HG03159 (cell line): ENCODE measurements around the gene NSD1.
"Not testable (repeated sequence)": the region's sequence is repeated elsewhere in the genome, so short reads cannot be mapped to it uniquely, and the experiment has no call there.

Source experiments
- ATAC-seq: cut with Tn5 transposase; IDR thresholded peaks from one replicate; pipeline ENCODE4 v1.9.1; 2021; ENCODE audit warnings: mild to moderate bottlenecking, moderate library complexity; ENCODE audit not compliant: unreplicated experiment

The NSD1 gene

GRCh38 chr5:177124486-177124991 is 9.0 kb upstream of the NSD1 start:
- no peak for ATAC-seq

DNA sequence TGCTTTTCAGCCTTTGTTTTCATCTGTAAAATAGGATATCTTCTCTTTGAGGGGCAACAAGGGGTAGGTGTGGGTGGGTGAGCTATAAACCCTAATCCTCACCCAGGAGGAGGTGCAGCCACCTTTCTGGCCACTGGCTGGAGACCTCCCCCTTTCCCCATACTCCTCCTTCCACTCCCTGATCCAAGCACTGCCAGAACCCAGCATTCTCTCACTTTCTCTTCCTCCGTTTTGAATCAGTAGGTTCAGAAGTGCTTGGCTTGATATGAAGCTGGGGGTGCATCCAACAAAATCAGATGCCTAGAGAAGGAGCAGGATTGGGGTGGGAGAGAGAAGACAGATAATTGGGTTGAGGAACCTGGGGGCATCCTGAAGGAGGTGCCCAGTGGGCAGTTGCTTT is 6.8 kb upstream of the NSD1 start:
- no peak for ATAC-seq

GRCh38 chr5:177128551-177128981 is 5.0 kb upstream of the NSD1 start:
- ATAC-seq: no peak

- ATAC-seq: no peak
Measured at GRCh38 chr5:177130211-177131018, 3.2 kb upstream of the NSD1 start.

DNA sequence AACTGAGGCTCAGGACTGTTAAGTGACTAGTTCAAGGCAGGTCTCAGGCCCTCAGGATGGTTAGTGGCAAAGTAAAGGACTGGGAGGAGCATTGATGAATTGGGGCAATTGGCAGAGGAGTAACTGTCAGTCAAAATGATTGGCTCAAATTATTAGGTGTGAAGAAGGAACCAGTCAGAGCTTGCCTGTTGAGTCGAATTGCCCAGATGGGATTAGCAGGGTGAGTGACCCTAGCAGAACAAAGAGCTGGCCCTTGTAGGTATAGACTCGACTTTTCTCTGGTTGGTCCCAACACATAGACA is 2.6 kb upstream of the NSD1 start:
- no peak for ATAC-seq

DNA sequence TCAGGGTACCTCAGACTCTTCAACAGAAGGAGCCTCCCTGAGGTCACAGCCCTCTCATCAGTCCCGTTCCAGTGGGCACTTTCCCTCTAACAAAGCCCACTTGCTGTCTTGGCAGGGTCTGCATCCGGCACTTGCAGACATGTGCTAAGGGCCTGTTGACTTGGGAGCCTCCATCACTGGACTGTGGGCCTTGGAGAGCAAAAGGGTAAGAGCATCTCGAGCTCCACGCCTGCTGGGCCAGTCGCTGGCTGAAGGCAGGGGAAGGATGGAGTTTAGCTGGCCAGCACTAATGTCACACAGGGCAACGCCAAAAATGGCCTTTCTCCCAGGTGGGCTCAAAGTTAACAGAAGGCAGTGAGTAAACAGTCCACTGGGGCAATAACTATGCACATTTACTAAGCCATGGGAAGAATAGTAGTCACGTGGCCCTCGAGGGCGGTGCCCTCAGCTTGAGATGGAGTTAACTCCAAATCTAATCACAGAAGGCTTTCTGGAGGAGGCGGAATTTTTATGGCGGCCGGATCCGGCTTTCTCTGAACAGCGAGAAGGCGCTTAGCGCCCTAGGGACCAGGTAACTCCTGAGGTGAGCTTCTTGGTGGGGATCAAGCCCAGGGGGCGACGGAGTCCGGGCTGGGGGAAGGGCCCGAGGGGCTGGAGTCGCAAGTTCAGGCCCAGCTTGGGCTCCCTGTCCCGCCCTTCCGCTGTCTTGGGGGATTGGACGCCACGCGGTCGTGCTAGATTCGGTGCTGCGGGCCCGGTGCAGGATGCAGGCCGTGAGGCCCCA is 2.0 kb upstream of the NSD1 start:
- no peak for ATAC-seq

DNA sequence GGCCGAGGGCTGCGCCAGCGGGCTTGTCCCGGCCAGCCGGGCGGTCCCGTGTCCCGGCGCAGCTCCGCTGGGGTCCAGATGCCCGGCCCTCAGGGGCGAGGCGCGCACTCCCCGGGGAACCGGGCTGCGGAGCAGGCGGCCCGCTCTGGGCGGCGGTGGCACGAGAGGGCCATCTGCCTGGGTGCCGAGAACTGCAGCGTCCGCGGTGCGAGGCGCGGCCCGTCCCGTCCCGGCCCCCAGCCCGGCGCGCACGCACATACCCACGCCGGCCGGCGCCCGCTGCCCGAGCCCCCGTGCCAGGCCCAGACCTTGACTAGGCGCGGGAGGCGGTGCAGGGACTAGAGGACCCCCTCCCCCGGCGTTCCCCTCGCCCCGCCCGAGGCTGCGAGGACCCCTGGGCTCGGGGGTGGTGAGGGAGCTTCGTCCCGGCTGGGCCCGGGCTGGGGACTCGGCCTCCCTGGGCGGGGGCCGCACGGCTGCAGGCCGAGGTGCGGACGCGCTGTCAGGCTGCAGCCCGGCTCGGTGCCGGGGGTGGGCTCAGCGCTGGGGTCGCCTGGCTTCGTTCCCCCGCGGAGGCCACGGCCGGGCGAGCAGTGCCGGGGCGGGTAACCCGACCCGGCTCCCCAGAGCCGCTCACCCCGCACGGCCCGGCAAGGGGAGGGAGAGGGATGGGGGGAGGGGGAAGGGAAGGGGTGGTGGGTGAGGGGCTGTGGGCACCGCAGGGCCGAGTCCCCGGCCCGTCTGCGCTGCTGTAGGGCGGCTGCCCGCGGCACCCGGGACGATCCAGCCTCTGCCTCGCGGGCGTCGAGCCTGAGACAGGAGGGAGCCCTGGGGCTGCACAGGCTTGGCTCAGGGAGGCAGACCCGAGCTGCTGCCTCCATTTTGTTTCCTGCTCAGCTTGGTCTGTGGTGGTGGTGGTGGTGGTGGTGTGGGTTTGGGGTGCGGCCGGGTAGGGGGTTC is 1.2 kb upstream of the NSD1 start:
- ATAC-seq: no peak

GRCh38 chr5:177133853-177134696 is 502 bp downstream of the NSD1 start:
- peak; percentile 28 for ATAC-seq

DNA sequence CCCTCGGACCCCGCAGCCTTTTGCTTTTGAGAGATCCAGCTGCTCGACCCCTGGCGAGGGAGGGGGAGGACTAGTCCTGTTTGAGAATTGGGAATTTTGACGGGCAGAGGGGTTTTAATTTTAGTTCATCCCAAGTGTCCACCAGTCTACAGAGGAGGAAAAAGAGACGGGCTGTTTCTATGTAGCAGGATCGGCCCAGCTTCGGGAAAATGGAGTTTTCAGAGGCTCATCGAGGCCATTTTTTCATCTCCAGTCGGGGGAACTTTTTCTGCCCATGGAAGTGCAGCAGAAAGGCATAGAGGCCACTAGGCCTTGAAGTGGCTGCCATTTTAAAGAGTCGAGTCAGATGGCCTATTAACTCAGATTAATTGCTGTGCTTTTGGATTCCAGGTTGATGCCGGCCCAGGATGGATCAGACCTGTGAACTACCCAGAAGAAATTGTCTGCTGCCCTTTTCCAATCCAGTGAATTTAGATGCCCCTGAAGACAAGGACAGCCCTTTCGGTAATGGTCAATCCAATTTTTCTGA is 1.2 kb downstream of the NSD1 start:
- no peak for ATAC-seq

GRCh38 chr5:177140312-177140711 is 6.7 kb downstream of the NSD1 start:
- ATAC-seq: no peak

- ATAC-seq: no peak
Measured at GRCh38 chr5:177141496-177141895, 7.9 kb downstream of the NSD1 start.

- ATAC-seq: no peak
Measured at GRCh38 chr5:177142098-177142611, 8.6 kb downstream of the NSD1 start.

DNA sequence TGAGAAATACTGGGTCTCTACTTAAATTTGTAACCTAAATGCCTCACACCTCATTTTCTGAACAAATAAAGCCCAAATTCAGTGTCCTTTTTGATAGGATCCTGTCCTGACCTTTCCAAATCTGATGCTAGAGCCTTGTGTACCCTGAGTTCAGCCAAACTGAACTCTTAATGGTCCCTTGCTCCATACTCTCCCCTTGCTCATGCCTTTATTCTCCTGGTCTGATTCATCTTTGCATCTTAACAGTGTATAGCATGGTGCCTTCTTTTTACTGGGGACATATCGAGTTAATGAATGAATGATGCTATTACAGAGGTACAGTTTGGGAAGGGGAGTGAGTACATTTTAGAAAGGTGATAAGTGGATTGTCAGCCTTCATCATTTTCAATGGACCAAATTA is 9.2 kb downstream of the NSD1 start:
- ATAC-seq: no peak

DNA sequence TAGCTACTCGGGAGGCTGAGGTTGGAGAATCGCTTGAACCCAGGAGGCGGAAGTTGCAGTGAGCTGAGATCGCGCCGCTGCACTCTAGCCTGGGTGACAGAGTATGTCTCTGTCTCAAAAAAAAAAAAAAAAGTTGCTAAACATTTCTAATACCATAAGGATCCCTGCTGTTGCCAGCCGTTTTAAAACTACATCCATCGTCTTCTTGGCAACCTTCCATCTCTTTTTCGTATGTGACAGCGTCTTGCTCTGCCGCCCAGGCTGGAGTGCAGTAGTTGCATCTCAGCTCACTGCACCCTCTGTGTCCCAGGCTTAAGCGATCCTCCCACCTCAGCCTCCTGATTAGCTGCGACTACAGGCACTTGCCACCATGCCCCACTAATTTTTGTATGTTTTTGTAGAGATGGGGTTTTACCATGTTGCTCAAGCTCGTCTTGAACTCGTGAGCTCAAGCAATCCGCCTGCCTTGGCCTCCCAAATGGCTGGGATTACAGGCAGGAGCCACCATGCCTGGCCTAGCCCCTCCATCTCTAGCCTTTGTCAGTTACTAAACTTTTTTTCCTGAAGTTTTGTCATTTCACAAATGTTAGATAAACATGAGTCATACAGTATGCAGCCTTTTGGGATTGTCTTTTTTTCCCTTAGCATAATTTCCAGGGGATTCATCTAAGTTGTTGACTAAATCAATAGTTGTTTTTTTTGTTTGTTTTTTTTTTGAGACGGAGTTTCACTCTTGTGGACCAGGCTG is 13.5 kb downstream of the NSD1 start:
- ATAC-seq: no peak

- not testable (repeated sequence) for ATAC-seq
Measured at GRCh38 chr5:177150061-177150460, 16.5 kb downstream of the NSD1 start.

DNA sequence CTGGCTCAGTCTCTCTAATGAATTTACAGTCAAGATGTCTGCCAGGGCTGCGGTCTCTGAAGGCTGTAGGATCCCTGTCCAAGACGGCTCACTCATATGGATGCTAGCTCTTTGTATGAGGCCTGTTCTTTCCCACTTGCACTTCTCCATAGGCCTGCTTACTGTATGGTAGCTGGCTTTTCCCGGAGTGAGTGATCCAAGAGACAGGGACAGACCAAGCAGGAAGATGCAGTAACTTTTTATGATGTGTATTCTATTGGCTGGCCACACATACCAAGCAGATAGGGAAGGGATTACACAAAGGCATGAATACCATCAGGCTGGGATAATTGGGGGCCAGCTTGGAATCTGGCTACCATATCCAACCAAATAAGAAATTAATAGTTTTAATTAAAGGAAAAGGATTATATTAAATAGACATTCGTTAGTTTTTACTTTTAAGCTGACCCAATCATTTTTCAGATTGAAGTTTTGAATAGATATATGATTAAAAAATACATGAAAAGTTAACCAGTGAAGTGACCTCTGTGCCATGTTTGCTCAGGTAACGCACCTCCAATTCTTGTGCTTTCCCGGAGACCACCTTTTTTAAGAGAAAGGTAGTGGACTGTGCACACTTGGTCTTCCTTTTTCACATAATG is 20.6 kb downstream of the NSD1 start:
- ATAC-seq: no peak

DNA sequence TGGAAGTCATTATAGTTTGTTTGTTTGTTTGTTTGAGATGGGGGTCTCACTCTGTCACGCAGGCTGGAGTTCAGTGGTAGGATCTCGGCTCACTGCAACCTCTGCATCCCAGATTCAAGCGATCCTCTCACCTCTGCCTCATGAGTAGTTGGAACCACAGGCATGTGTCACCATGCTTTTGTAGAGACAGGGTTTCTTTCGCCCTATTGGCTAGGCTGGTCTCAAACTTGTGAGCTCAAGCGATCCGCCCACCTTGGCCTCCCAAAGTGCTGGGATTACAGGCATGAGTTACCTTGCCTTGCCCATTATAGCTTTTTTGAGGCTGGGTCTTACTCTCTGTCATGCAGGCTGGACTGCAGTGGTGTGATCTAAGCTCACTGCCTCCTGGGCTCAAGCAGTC is 28.8 kb downstream of the NSD1 start:
- ATAC-seq: no peak

GRCh38 chr5:177163500-177163899 is 29.9 kb downstream of the NSD1 start:
- no peak for ATAC-seq

DNA sequence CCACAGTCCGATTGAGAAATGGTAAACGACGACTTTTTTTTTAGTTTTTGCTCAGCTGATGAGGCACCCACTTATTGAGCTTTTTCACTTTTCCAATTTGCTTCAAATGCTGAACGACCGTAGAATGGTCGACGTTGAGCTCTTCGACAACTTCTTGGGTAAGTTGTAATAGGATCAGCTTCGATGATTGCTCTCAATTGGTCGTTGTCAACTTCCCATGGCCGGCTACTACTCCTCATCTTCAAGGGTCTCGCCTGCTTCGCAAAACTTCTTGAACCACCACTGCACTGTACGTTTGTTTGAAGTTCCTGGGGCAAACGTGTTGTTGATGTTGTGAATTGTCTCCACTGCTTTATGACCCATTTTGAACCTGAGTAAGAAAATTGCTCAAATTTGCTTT is 35.7 kb downstream of the NSD1 start:
- no peak for ATAC-seq
